Astrocyte of the cerebellum (primary cell): Measurements from ENCODE around the gene YWHAE.

Source experiments
- DNase-seq: peaks from one replicate; pipeline ENCODE4 v3.0.0-alpha.2; 2011; ENCODE audit warnings: low read depth
- H3K4me3 ChIP-seq: 2 replicates; pipeline ENCODE4 v1.5.1; 2011; ENCODE audit warnings: mild to moderate bottlenecking, low read depth, low read length, moderate library complexity
- in situ Hi-C: cut with HindIII; loops from 2 replicates; pipeline ENCODE4 v1.10.0; 2017; ENCODE audit warnings: low sequenced_read_pairs
- TF ChIP-seq, protein P1 (sequence below): IDR thresholded peaks from 2 replicates; pipeline ENCODE4 v1.5.1; 2012; ENCODE audit warnings: low read length, low read depth, moderate library complexity, mild to moderate bottlenecking; ENCODE audit errors: missing control alignments

Gene YWHAE

GRCh38 chr17:1351971-1352370, 48.1 kb downstream of the YWHAE start:
- DNase-seq = no peak
- TF ChIP-seq, protein P1, sequence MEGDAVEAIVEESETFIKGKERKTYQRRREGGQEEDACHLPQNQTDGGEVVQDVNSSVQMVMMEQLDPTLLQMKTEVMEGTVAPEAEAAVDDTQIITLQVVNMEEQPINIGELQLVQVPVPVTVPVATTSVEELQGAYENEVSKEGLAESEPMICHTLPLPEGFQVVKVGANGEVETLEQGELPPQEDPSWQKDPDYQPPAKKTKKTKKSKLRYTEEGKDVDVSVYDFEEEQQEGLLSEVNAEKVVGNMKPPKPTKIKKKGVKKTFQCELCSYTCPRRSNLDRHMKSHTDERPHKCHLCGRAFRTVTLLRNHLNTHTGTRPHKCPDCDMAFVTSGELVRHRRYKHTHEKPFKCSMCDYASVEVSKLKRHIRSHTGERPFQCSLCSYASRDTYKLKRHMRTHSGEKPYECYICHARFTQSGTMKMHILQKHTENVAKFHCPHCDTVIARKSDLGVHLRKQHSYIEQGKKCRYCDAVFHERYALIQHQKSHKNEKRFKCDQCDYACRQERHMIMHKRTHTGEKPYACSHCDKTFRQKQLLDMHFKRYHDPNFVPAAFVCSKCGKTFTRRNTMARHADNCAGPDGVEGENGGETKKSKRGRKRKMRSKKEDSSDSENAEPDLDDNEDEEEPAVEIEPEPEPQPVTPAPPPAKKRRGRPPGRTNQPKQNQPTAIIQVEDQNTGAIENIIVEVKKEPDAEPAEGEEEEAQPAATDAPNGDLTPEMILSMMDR = no peak
- H3K4me3 ChIP-seq = no peak overlapping the region
- in situ Hi-C loops = no loop called here

GRCh38 chr17:1351275-1351674, 48.7 kb downstream of the YWHAE start:
- no peak for DNase-seq
- in situ Hi-C loops = no loop called here
- no peak overlapping the region for H3K4me3 ChIP-seq
- TF ChIP-seq, protein P1 = no peak

GRCh38 chr17:1347589-1348323, 52.3 kb downstream of the YWHAE start:
- in situ Hi-C loops = no loop called here
- no peak for DNase-seq
- TF ChIP-seq, protein P1 = no peak
- H3K4me3 ChIP-seq = no peak overlapping the region

DNA sequence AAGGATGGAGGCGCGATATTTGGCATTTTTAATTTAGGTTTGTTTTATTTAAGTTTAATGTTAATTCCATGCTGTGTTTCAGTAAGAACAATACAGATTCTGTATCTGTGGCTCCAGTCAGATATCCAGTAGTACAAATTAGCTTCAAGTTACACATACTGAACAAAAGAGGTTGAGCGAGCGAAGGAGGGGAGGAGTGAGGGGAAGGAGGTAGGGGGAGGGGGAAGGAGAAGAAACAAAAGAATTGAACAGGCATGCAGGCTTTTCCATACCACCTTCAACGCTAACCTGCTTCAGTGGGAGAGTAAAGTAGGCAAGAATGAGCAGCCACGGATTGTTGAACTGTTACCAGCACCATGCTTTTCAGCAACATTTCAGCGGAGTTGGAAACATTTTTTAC, 55.5 kb downstream of the YWHAE start:
- in situ Hi-C loops = no loop called here

DNA sequence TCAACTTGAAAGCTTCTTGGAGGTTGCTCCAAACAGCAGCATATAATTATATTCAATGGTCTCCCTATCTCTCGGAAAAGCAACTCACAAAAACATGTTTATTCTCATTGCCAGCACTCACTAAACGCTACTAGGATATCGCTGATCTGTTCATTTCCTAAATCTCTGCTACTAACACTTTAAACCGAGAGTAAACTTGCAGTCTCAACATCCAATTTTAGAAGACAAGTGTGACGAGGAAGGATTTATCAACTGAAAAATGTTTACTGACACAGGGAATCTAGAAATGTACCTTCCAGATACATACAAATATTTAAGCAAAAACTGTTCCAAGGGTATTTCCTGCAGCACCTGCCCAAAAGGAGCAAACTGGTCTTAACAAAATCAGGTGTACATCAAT, 56.5 kb downstream of the YWHAE start:
- no peak for DNase-seq
- TF ChIP-seq, protein P1 = no peak
- no peak overlapping the region for H3K4me3 ChIP-seq
- in situ Hi-C loops = no loop called here

More for the DNA sequence above, 55.5 kb downstream of the YWHAE start:
- TF ChIP-seq, protein P1 = no peak
- no peak overlapping the region for H3K4me3 ChIP-seq
- DNase-seq = no peak

DNA sequence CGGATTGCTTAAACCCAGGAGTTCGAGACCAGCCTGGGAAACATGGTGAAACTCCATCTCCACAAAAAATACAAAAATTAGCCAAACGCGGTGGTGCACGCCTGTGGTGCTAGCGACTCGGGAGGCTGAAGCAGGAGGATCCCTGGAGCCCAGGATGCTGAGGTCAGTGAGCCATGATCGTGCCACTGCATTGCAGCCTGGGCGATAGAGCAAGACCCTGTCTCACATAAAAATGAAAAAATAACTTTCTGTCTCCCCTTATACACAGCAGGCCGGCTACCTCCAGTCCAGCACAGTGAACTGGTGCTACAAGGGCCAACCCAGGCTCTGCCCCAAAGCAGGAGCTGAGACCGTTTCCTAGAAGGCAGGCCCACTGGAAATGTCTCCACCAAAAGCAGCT, 59.7 kb downstream of the YWHAE start:
- TF ChIP-seq, protein P1 = no peak
- in situ Hi-C loops = no loop called here
- H3K4me3 ChIP-seq = no peak overlapping the region
- DNase-seq = no peak
